H1 (cell line): ENCODE data around the gene DOCK3. TPM values are rescaled to one million over a fixed set of nuclear protein-coding genes. Genes with fewer than 3 reads are reported as not detected.

ENCODE experiments used
- CTCF ChIA-PET: fragments of 300-600 bp; sonication (Branson Sonifier 250); formaldehyde crosslinking; loops from one replicate; lab custom pipeline; 2021; ENCODE audit not compliant: partially characterized antibody; lab: Charles Lee
- POLR2A ChIA-PET: fragments of 300-600 bp; sonication (Branson Sonifier 250); formaldehyde crosslinking; loops from one replicate; lab custom pipeline; 2021; ENCODE audit warnings: inconsistent platforms; ENCODE audit not compliant: partially characterized antibody; lab: Charles Lee
- DNase-seq, 2 experiments: peaks; one replicate each; pipeline versions ENCODE4 v3.0.0 to v3.0.0-alpha.2; 2010 to 2022; ENCODE audit warnings: low spot score in 2 of 2, low read depth in 1 of 2, mixed read lengths in 1 of 2
- FAIRE-seq: peaks from 2 replicates; lab custom pipeline; 2011; peaks lifted over from hg19 to GRCh38; lab: Jason Lieb, UNC
- H2AFZ ChIP-seq: 2 replicates; pipeline ENCODE4 v1.8.1; 2012; ENCODE audit warnings: low read length, inconsistent platforms
- H2AK5ac ChIP-seq: 2 replicates; pipeline ENCODE4 v1.6.1; 2013; ENCODE audit warnings: low read depth, low read length
- H2BK120ac ChIP-seq: replicated peaks from 2 replicates; pipeline ENCODE3; 2013; ENCODE audit warnings: low read depth, low read length, inconsistent platforms
- H2BK12ac ChIP-seq: 2 replicates; pipeline ENCODE4 v1.6.1; 2013; ENCODE audit warnings: low read depth, low read length
- H2BK15ac ChIP-seq: 2 replicates; pipeline ENCODE4 v1.6.1; 2013; ENCODE audit warnings: low read length
- H2BK20ac ChIP-seq: 2 replicates; pipeline ENCODE4 v1.6.1; 2013; ENCODE audit warnings: low read length
- H2BK5ac ChIP-seq: 2 replicates; pipeline ENCODE4 v1.6.1; 2013; ENCODE audit warnings: low read depth, low read length
- H3K14ac ChIP-seq: 2 replicates; pipeline ENCODE4 v1.6.1; 2013; ENCODE audit warnings: inconsistent platforms; ENCODE audit not compliant: insufficient read length
- H3K18ac ChIP-seq: 2 replicates; pipeline ENCODE4 v1.6.1; 2013; ENCODE audit warnings: low read length; ENCODE audit errors: extremely low read depth
- H3K23ac ChIP-seq: 2 replicates; pipeline ENCODE4 v1.6.1; 2013; ENCODE audit warnings: inconsistent platforms; ENCODE audit not compliant: insufficient read length
- H3K23me2 ChIP-seq: 2 replicates; pipeline ENCODE4 v1.6.1; 2013; ENCODE audit warnings: low read depth, low read length
- H3K27ac ChIP-seq: 2 replicates; pipeline ENCODE4 v1.6.1; 2011; ENCODE audit warnings: low read depth, low read length, inconsistent platforms
- H3K27me3 ChIP-seq, 4 experiments: replicated peaks in 1 of 4; 1 replicate in 1 of 4; 2 replicates in 3 of 4; pipeline versions ENCODE4 v1.6.1 to v1.8.1; 2011 to 2013; ENCODE audit warnings: low read length in 3 of 4, mild to moderate bottlenecking in 3 of 4, inconsistent platforms in 2 of 4, mixed read lengths in 2 of 4, moderate library complexity in 1 of 4; ENCODE audit not compliant: control insufficient read depth in 3 of 4, insufficient read depth in 3 of 4; ENCODE audit errors: extremely low read depth in 1 of 4
- H3K36me3 ChIP-seq, 4 experiments: 2 replicates each; pipeline versions ENCODE4 v1.6.1 to v1.8.1; 2011 to 2013; ENCODE audit warnings: mild to moderate bottlenecking in 4 of 4, low read length in 3 of 4, moderate library complexity in 2 of 4, control low read depth in 1 of 4, inconsistent platforms in 1 of 4; ENCODE audit not compliant: insufficient read depth in 4 of 4, control insufficient read depth in 2 of 4
- H3K4ac ChIP-seq: replicated peaks from 2 replicates; pipeline ENCODE3; 2013; ENCODE audit warnings: low read length, low read depth, mixed read lengths, inconsistent platforms; ENCODE audit not compliant: insufficient read length
- H3K4me1 ChIP-seq, 4 experiments: replicated peaks in 1 of 4; 1 replicate in 1 of 4; 2 replicates in 3 of 4; pipeline versions ENCODE4 v1.6.1 to v1.8.1; 2011 to 2013; ENCODE audit warnings: low read length in 3 of 4, inconsistent platforms in 2 of 4, mixed read lengths in 1 of 4; ENCODE audit not compliant: insufficient read depth in 4 of 4, control insufficient read depth in 3 of 4
- H3K4me2 ChIP-seq, 2 experiments: 2 replicates each; pipeline versions ENCODE4 v1.6.1 to v1.8.1; 2011 to 2013; ENCODE audit warnings: low read depth in 2 of 2, low read length in 2 of 2, control low read depth in 1 of 2, inconsistent platforms in 1 of 2, mild to moderate bottlenecking in 1 of 2; ENCODE audit not compliant: insufficient read depth in 1 of 2
- H3K4me3 ChIP-seq, 4 experiments: fragments of 200-600, 300-600 bp in 1 of 4; sonication (generic), shearing (Covaris generic), sonication (Bioruptor Twin) in 1 of 4; 2 replicates each; pipeline versions ENCODE4 v1.5.1 to v1.8.1; 2011 to 2016; ENCODE audit warnings: low read length in 4 of 4, low read depth in 3 of 4, control low read depth in 2 of 4, inconsistent platforms in 2 of 4, mild to moderate bottlenecking in 2 of 4, mixed read lengths in 1 of 4, moderate library complexity in 1 of 4; ENCODE audit not compliant: insufficient read depth in 2 of 4; ENCODE audit errors: extremely low read depth in 1 of 4
- H3K56ac ChIP-seq: replicated peaks from 2 replicates; pipeline ENCODE3; 2013; ENCODE audit warnings: low read depth, mild to moderate bottlenecking, mixed read lengths, low read length, inconsistent platforms; ENCODE audit not compliant: insufficient read length
- H3K79me1 ChIP-seq: 2 replicates; pipeline ENCODE4 v1.6.1; 2013; ENCODE audit warnings: low read depth, low read length, control low read depth
- H3K79me2 ChIP-seq, 2 experiments: 2 replicates each; pipeline versions ENCODE4 v1.6.1 to v1.8.1; 2012 to 2013; ENCODE audit warnings: low read length in 2 of 2, mild to moderate bottlenecking in 2 of 2, inconsistent platforms in 1 of 2; ENCODE audit not compliant: insufficient read depth in 2 of 2, control insufficient read depth in 1 of 2
- H3K9ac ChIP-seq, 4 experiments: replicated peaks in 1 of 4; 1 replicate in 1 of 4; 2 replicates in 3 of 4; pipeline versions ENCODE4 v1.6.1 to v1.8.1; 2011 to 2013; ENCODE audit warnings: low read depth in 3 of 4, low read length in 3 of 4, control low read depth in 2 of 4, mild to moderate bottlenecking in 2 of 4, moderate library complexity in 2 of 4, inconsistent platforms in 1 of 4; ENCODE audit errors: extremely low read depth in 1 of 4
- H3K9me3 ChIP-seq, 2 experiments: 2 replicates each; pipeline versions ENCODE4 v1.6.1 to v1.8.1; 2012 to 2013; ENCODE audit warnings: mild to moderate bottlenecking in 2 of 2, moderate library complexity in 2 of 2, control low read depth in 1 of 2, inconsistent platforms in 1 of 2, low read depth in 1 of 2, low read length in 1 of 2, mixed read lengths in 1 of 2; ENCODE audit not compliant: insufficient read depth in 2 of 2
- H4K20me1 ChIP-seq, 2 experiments: replicated peaks in 1 of 2; 2 replicates each; pipeline versions ENCODE3 to v1.8.1; 2011 to 2013; ENCODE audit warnings: inconsistent platforms in 2 of 2, low read length in 2 of 2, mild to moderate bottlenecking in 1 of 2; ENCODE audit not compliant: insufficient read depth in 2 of 2, control insufficient read depth in 1 of 2
- H4K5ac ChIP-seq: 2 replicates; pipeline ENCODE4 v1.6.1; 2013; ENCODE audit warnings: low read length, low read depth, mixed read lengths, inconsistent platforms; ENCODE audit not compliant: insufficient read length
- H4K8ac ChIP-seq: 2 replicates; pipeline ENCODE4 v1.8.0; 2013; ENCODE audit warnings: mild to moderate bottlenecking, moderate library complexity, low read length, inconsistent platforms; ENCODE audit not compliant: insufficient read depth; ENCODE audit errors: extremely low read depth
- H4K91ac ChIP-seq: replicated peaks from 2 replicates; pipeline ENCODE3; 2013; ENCODE audit warnings: low read length, mixed read lengths, inconsistent platforms; ENCODE audit not compliant: insufficient read length
- GABPA ChIP-seq: IDR thresholded peaks from 2 replicates; pipeline ENCODE4 v1.6.1; 2011; ENCODE audit warnings: mild to moderate bottlenecking, low read length, moderate library complexity, borderline replicate concordance; ENCODE audit not compliant: insufficient read depth
- HDAC6 ChIP-seq: IDR thresholded peaks from one replicate; pipeline ENCODE4 v1.7.1; 2012; ENCODE audit warnings: low read depth, mild to moderate bottlenecking, inconsistent platforms, low read length, moderate library complexity
- JUN ChIP-seq: IDR thresholded peaks from 2 replicates; pipeline ENCODE4 v1.6.1; 2011; ENCODE audit warnings: low read depth, mild to moderate bottlenecking, improper control_type of control experiment, low read length
- MAFK ChIP-seq: IDR thresholded peaks from 2 replicates; pipeline ENCODE4 v1.6.1; 2012; ENCODE audit warnings: low read depth, mild to moderate bottlenecking, improper control_type of control experiment, low read length
- MAX ChIP-seq: IDR thresholded peaks from 2 replicates; pipeline ENCODE4 v1.6.1; 2012; ENCODE audit warnings: inconsistent platforms
- POLR2AphosphoS5 ChIP-seq: IDR thresholded peaks from 2 replicates; pipeline ENCODE4 v1.6.1; 2011; ENCODE audit warnings: low read depth, low read length
- POU5F1 ChIP-seq: IDR thresholded peaks from 2 replicates; pipeline ENCODE4 v1.6.1; 2011; ENCODE audit warnings: low read depth, mild to moderate bottlenecking, low read length, moderate library complexity
- TAF1 ChIP-seq: IDR thresholded peaks from 2 replicates; pipeline ENCODE4 v1.6.1; 2011; ENCODE audit warnings: mild to moderate bottlenecking, low read depth, low read length
- WGBS, 2 experiments: shearing (Covaris generic) in 1 of 2; methylation state at CpG; one replicate each; pipeline versions ENCODE4 v1.1.6 to v1.1.7; 2013 to 2015; ENCODE audit warnings: low lambda C conversion rate in 2 of 2, mixed read lengths in 2 of 2, inconsistent platforms in 1 of 2, low coverage in 1 of 2, missing lambda C conversion rate in 1 of 2; ENCODE audit not compliant: insufficient replicate concordance in 2 of 2, insufficient coverage in 1 of 2, insufficient read length in 1 of 2; ENCODE audit errors: extremely low coverage in 1 of 2, missing lambda C conversion rate in 1 of 2; 5-methylcytosine and 5-hydroxymethylcytosine counted together
- polyA plus RNA-seq, 7 experiments: library from polyadenylated mRNA; depleted of rRNA in 3 of 7; stranded (reverse) in 5 of 7; unstranded in 2 of 7; fragments of >200 nt in 5 of 7; fragments of 200-250 nt in 2 of 7; gene quantifications; 1 replicate in 5 of 7; 2 replicates in 1 of 7; 4 replicates in 1 of 7; pipeline versions ENCODE4 v1.2.1 to v1.2.3, GENCODE V29; 2011 to 2013; ENCODE audit warnings: missing spikeins in 2 of 7, mixed read lengths in 2 of 7
- total RNA-seq: library from RNA; stranded (reverse); fragmentation: NEBNext Ultra II Directional; extraction: Animal tissue kit (Norgen Biotek cat#: 25700); gene quantifications from 2 replicates; pipeline ENCODE4 v1.2.1, GENCODE V29; 2021
- TF ChIP-seq, protein P1 (sequence below): IDR thresholded peaks from 2 replicates; pipeline ENCODE4 v1.6.1; 2012; ENCODE audit warnings: inconsistent platforms

The DOCK3 gene
- total and polyA plus RNA-seq, 2 of the 8 experiments (the other 6 are each of a cell fraction or from before 2014, with no cell fraction given): 2.7 to 5.0 TPM

GRCh38 chr3:51391566-51392354, 717.0 kb downstream of the DOCK3 start:
- Histone ChIP-seq H2AK5ac (peak overlapping the region; percentile 17; the same call in 1 of the 2 replicates), H2BK15ac (no peak overlapping the region; the same call in 1 of the 2 replicates), H3K18ac (peak overlapping the region; percentile 63; the same call in 1 of the 2 replicates), H2BK5ac (peak overlapping the region; percentile 74; the same call in 1 of the 2 replicates), H3K27me3 (no peaks in the 10 kb centered on the region), H4K8ac (peak overlapping the region; percentile 99), H3K9me3 (no peaks in the 10 kb centered on the region; a peak in 1 of 4 replicates), H3K4me1 (peaks cover under 1 to 24% (median 15%) of the 10 kb centered on the region in 4 experiments; a peak in 6 of 7 replicates), H3K79me2 (peaks cover 23 to 57% of the 10 kb centered on the region in 2 experiments), H3K23me2 (peaks cover 9% of the 10 kb centered on the region; the same call in 1 of the 2 replicates), H3K9ac (peak overlapping the region; percentile 89 to 100 (median 94)), H4K91ac (peak overlapping the region; percentile 81), H4K5ac (peak overlapping the region; percentile 57), H3K79me1 (peaks cover 17% of the 10 kb centered on the region), H3K23ac (no peak overlapping the region), H2BK12ac (no peak overlapping the region), H3K14ac (no peak overlapping the region), H3K4me2 (peak overlapping the region; percentile 52 to 89), H2BK120ac (no peak overlapping the region), H4K20me1 (peaks cover 36 to 50% of the 10 kb centered on the region in 2 experiments), H2AFZ (no peak overlapping the region), H3K4me3 (peak overlapping the region; percentile 75 to 90 (median 82)), H2BK20ac (no peak overlapping the region), H3K56ac (peak overlapping the region; percentile 70), H3K27ac (peak overlapping the region; percentile 81), H3K36me3 (peaks cover 33 to 75% (median 50%) of the 10 kb centered on the region in 4 experiments), H3K4ac (peak overlapping the region; percentile 91)
- POLR2A ChIA-PET: interaction anchor here (0.8 to 2.7 kb wide), 10 partner anchors 8 to 823 kb away, joined by 3 to 9 read pairs (median 4); no protein-coding TSS in a partner anchor
- 17% methylated on average over 44 of the region's 115 CpGs; no CpG with 5 or more reads in 1 of the 2 experiments for WGBS, 2 experiments
- CTCF ChIA-PET: interaction anchor here (0.7 to 7.2 kb wide), 6 partner anchors 11 to 776 kb away, joined by 3 to 53 read pairs (median 3); partner anchors contain the start of gene MAPKAPK3
- DNase-seq (peak in 1 of 2 experiments; percentile 69), FAIRE-seq (no peak)
- TF ChIP-seq GABPA: 0 out of 2 replicates have a peak, but pooled peaks have one; percentile 12
- TF ChIP-seq POU5F1: no peak
- peak; percentile 69 for TF ChIP-seq MAX
- no peak for TF ChIP-seq MAFK
- no peak for TF ChIP-seq JUN
- TF ChIP-seq, protein P1, sequence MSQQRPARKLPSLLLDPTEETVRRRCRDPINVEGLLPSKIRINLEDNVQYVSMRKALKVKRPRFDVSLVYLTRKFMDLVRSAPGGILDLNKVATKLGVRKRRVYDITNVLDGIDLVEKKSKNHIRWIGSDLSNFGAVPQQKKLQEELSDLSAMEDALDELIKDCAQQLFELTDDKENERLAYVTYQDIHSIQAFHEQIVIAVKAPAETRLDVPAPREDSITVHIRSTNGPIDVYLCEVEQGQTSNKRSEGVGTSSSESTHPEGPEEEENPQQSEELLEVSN: peak; percentile 75; the same call in 1 of the 2 replicates
- TF ChIP-seq POLR2AphosphoS5: no peak; the same call in none of the 2 replicates
- TF ChIP-seq HDAC6: no peak
- peak; percentile 61 for TF ChIP-seq TAF1
